HG02610 (cell line): ENCODE data around the gene SRC.
"Not testable (repeated sequence)": the region's sequence is repeated elsewhere in the genome, so short reads cannot be mapped to it uniquely, and the experiment has no call there.

ENCODE experiments used
- ATAC-seq: cut with Tn5 transposase; IDR thresholded peaks from one replicate; pipeline ENCODE4 v1.9.1; 2021; ENCODE audit warnings: mild to moderate bottlenecking, moderate library complexity; ENCODE audit not compliant: unreplicated experiment

SRC gene

DNA sequence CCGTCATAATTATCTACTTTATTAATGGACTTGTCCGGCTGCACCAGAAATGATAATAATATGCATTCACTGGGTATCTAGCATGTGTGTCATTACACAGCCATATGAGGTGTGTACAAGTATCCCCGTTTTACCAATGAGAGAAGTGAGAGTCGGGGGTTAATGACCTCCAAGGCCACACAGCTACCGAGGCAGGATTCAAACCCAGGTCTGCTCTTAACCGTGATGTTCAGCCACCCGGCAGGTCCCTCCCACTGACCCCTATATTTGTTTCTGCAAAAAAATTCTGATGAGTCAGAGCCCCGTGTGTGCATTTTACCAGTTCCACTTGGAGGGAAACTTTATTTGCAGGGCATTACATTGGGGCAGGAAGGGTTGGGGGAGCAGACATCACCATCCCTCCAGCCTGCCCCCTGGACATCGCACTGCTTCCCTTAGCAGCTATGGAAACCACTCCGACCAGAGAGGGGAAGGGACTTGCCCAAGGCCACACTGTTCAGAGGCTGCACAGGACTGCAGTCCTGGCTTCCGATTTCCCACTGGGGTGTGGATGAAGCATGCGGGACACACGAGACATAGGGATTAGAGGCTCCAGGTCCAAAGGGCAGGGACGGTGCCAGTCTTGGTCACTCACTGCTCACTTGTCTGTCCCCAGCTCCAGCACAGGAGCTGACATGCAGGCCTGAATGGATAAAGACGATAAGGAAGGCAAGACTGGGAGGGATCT, 10.1 kb upstream of the SRC start:
- ATAC-seq, result no peak

- ATAC-seq, result peak; percentile 66
These were observed 9.4 kb upstream of the SRC start for GRCh38 chr20:37336369-37337207.

GRCh38 chr20:37337208-37337991, 8.5 kb upstream of the SRC start:
- no peak for ATAC-seq

DNA sequence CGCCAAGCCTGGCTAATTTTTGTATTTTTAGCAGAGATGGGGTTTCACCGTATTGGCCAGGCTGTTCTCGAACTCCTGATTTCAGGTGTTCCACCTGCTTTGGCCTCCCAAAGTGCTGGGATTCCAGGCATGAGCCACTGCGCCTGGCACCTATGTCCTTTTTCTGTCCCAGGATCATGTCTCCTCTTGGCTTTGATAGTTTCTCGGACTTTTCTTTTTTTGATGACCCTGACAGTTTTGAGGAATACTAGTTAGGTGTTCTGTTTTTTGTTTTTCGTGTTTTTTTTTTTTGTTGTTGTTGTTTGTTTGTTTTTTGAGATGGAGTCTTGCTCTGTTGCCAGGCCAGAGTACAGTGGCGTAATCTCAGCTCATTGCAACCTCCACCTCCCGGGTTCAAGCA, 7.6 kb upstream of the SRC start:
- not testable (repeated sequence) for ATAC-seq

GRCh38 chr20:37339208-37339607, 6.7 kb upstream of the SRC start:
- no peak for ATAC-seq

- ATAC-seq, result not testable (repeated sequence)
These were observed 6.2 kb upstream of the SRC start for GRCh38 chr20:37339764-37340109.

DNA sequence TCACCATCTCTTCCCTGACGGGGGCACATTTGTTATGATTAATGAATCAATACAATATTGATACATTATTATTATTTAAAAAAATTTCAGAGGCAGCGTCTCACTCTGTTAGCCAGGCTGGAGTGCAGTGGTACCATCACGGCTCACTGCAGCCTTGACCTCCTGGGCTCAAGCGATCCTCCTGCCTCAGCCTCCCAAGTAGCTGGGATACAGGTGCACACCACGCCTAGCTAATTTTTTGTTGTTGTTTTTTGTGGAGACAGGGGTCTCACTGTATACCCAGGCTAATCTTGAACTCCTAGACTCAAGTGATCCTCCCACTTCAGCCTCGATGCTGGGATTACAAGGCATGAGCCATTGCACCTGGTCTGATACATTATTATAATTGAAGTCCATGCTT, 4.9 kb upstream of the SRC start:
- no peak for ATAC-seq

DNA sequence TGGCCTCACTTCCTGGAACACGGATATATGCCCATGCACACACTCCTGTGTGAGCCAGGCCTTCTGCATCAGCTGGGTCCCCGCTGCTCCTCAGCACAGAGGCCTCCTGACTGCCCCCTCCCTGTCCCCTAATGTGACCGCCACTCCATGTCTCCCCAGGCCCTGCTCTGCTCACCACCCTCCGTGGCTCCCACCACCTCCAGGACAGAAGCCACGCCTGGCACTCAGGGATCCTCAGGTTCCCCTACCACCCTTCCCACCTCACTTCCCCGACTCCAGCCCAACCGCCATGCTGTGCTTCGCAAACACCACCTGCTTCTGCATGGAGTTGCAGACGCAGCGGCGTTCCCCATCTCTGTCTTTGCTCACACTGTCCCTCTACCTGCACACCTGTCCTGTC, 4.3 kb upstream of the SRC start:
- ATAC-seq, result no peak

- ATAC-seq, result no peak
These were observed 3.4 kb upstream of the SRC start for GRCh38 chr20:37342231-37343177.

DNA sequence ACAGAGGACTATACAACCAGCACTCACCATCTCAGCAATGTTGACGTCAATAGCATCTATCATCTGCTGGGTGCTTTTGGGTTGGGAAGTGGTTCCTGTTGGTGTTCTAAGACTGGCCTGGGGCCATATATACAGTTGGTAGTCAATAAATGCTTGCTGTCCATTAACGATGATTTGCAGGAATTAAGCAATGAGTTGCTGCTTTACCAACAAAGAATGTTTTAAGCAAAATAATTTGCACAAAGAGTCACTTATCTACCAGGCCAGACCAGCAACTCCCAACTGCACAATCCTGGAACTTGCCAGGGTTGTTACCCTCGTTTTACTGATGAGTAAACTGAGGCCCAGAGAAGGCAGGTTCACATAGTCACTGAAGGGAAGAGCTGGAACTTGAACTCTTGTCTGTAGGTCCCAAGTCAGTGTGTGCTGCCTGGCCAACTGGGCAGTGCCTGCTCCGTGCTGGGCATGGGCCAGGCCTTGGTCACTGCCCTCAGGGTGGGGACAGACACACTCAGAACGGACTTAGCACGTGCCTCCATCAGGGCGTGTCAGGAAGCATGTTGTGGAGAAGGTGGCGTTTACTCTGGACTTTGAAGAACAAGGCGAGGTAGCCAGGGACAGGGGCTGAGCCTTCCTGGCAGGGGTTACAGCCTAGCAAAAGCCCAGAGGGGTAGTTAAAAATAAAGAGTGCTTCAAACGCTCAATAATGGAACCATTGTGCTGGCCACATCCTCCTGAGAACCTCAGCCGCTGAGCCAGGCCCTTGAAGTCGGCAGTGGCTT, 2.5 kb upstream of the SRC start:
- no peak for ATAC-seq

GRCh38 chr20:37343994-37344355, 2.0 kb upstream of the SRC start:
- ATAC-seq, result no peak

DNA sequence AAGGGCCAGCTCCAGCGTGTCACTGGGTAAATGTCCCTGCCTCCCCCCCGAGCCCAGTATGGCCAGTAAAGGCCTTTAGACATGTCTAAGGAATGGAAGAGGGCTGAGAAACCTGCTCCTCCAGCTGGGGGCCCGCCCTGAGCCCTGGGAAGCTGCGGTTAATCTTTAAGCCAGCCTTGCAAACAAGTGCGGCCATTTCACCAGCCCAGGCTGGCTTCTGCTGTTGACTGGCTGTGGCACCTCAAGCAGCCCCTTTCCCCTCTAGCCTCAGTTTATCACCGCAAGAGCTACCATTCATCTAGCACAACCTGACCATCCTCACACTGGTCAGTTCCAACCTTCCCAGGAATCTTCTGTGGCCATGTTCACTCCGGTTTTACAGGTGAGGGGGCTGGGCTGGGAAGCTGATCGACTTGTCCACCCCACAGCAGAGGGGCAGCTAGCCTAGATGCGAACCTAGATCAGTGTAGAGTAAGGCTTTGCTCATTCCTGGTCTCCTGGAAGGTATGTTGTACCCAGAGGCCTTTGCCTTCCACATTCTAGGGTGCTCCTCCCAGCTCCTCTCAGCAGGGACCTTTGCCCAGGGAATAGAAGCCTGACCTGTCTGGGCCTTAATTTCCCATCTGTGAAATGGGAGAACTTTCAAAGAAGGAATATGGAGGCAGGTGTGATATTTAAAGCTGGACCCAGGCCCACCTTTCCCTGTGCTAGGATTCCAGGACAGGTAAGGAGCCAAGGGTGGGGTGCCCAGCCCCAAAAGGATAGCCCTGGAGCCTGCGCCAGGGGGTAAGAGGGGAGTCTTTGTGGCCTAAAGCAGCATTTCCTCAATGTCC, 1.2 kb upstream of the SRC start:
- no peak for ATAC-seq

- ATAC-seq, result no peak
These were observed 245 bp downstream of the SRC start for GRCh38 chr20:37346236-37346534.

- ATAC-seq, result no peak
These were observed 801 bp downstream of the SRC start for GRCh38 chr20:37346535-37347346.

GRCh38 chr20:37347347-37347823, 1.4 kb downstream of the SRC start:
- ATAC-seq, result no peak

DNA sequence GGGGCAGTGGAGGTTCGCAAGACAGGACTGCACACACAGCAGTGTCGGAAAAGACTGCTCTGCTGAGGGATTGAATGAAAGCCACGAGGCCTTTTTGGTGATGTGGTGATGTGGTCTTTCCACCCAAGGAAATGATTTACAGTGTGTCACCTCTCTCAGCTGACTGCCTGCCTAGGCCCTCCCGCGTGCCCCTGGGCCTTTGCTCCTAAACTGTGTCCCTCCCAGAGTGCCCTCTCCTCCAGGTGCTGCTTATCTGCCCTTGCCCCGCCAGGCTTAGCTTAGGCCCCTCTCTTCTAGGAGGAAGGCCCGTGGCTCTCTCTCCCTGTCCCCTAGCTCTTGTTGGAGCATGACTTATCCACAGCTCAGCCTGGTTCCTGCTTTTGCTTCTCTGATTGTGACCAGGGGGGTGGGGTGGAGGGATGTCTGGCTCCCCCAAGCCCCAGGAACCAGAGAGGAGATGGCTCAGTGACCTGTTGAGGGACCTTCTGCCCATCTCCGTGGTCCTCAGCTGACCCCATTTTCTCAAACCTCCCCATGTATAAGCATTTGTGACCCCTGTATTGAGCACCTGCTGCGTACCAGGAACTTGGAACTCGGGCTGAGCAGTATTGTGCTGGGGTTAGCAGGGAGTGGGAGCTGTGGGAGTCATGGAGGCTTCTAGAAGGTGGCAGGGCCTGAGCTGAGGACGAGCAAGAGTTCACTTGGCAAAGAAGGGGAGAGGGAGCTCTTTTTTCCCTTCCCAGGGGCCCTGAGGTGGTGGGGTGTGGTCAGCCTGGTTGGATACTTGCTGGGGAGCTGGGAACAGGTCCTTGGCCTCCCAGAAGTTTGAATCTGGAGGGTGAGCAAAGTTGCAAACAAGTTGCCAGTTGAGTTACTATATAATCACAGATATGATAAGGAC, 2.2 kb downstream of the SRC start:
- ATAC-seq, result no peak
